IPS DF 4.7 (cell line): Measurements from ENCODE around the gene BICRAL.
"Not testable (repeated sequence)": the region's sequence is repeated elsewhere in the genome, so short reads cannot be mapped to it uniquely, and the experiment has no call there.

ENCODE experiments used
- DNase-seq: peaks from one replicate; pipeline ENCODE4 v3.0.0-alpha.2; 2013; ENCODE audit warnings: low spot score; ENCODE audit errors: extremely low read depth

BICRAL gene

DNA sequence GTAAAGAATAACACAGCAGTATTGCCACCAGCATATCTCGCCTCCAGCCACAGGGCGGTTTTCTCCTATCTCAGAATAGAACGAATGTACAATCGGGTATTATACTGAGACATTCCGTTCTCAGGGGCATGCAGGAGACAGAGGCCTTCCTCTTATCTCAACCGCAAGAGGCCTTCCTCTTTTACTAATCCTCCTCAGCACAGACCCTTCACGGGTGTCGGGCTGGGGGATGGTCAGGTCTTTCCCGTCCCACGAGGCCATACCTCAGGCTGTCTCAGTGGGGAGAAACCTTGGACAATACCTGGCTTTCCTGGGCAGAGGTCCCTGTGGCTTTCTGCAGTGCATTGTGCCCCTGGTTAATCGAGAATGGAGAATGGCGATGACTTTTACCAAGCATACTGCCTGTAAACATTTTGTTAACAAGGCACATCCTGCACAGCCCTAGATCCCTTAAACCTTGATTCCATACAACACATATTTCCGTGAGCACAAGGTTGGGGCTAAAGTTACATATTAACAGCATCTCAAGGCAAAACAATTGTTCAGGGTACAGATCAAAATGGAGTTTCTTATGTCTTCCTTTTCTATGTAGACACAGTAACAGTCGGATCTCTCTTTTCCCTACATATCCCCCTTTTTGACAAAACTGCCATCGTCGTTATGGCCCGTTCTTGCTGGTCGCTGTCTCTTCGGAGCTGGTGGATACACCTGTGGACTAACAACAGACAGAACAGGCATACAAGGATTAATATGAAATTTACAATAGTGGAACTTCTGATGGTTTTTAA lies 112.4 kb downstream of the BICRAL start:
- not testable (repeated sequence) for DNase-seq

- no peak for DNase-seq
Measured at GRCh38 chr6:42896178-42896719, 114.4 kb downstream of the BICRAL start.

- no peak for DNase-seq
Measured at GRCh38 chr6:42898891-42899361, 117.1 kb downstream of the BICRAL start.

GRCh38 chr6:42899871-42900270 lies 118.0 kb downstream of the BICRAL start:
- DNase-seq = no peak

DNA sequence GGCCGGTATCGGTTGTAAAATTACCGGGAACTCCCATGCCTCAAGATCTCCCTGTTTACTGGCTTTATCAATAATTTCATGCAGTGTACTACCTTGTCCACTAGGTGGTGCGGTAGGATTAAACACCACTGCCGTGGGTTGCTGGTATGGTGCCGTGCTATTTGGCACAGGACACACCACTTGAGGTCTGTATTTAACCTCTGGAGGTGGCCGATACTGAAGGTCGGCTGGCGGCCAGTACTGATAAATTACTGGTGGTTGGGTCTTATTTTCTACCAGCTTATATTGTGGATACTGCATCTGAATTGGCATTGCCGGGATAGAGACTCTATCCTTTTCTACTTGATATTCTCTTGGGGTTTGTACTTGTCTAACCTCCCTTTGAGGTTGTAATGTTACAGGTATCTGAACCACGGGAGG lies 119.7 kb downstream of the BICRAL start:
- no peak for DNase-seq

GRCh38 chr6:42902429-42903263 lies 120.8 kb downstream of the BICRAL start:
- not testable (repeated sequence) for DNase-seq

GRCh38 chr6:42904467-42904866 lies 122.6 kb downstream of the BICRAL start:
- DNase-seq = no peak

GRCh38 chr6:42907336-42907735 lies 125.5 kb downstream of the BICRAL start:
- DNase-seq = no peak

GRCh38 chr6:42909835-42910234 lies 128.0 kb downstream of the BICRAL start:
- no peak for DNase-seq

DNA sequence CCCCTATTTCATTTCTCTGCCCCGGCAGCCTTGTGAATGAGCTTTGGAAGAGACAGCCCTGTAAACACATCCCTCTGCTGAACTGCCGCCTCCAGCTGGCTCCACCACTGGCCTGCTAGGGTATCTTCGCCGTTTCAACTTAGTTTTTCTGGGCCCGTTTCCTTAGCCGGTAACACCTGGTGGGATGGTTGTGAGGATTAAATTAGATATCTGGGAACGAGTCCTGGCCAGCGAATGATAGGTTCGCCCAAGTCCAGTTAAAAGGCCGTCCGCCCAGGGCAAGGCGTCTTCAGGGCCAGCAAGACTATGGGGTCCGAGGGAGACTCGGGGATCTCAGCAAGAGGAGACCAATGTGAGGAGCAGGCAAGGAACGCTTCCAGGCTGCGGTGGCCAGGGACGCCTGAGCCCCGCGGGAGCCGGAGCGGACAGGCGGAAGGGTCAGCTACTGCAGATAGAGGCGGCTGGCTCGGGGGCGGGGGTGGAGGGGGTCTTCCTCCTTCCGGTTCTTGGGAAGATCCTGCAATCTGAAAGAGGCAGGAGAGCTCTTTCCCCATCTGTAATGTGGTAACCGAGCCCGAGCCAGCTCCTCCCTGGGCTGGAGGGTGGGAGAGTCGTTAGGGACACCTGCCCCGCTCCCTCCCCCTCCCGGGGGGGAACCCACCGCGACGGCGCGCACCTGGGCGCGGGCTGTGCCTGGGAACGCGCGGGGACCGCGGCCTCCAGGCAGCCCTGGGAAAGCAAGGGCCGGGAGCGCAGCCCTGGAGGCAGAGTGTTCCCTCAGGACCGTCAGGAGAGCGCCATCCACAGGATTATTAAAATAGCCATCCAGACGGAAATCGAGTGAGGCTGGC lies 129.5 kb downstream of the BICRAL start:
- no peak for DNase-seq

DNA sequence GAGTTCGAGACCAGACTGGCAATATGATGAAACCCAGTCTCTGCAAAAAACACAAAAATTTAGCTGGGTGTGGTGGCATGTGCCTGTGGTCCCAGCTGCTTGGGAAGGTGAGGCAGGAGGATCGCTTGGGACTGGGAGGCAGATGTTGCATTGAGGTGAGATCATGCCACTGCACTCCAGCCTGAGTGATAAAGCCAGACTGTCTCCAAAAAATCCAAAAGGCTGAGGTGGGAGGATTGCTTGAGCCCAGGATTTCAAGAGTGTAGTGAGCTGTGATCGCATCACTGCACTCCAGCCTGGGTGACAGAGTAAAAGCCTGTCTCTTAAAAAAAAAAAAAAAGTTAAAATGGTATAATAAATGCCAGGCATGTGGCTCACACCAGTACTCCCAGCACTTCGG lies 132.7 kb downstream of the BICRAL start:
- DNase-seq = no peak

- DNase-seq = no peak
Measured at GRCh38 chr6:42915732-42916131, 133.9 kb downstream of the BICRAL start, which contains the start of gene PTCRA. PTCRA (plus strand) TSS chr6:42916053; CDS start chr6:42916070, 17 bp downstream.

GRCh38 chr6:42916288-42916687 lies 134.4 kb downstream of the BICRAL start:
- no peak for DNase-seq
